Measurements from ENCODE around the gene USF2. TPM values are rescaled to one million over a fixed set of nuclear protein-coding genes. Genes with fewer than 3 reads are reported as not detected.

The USF2 gene
- total RNA-seq, 4 donors from 2014 or later = 98.5 to 172 (median 128) TPM

- no peak overlapping the region for H3K27ac ChIP-seq
- peaks cover 0 to 44% (median 1%) of the 10 kb centered on the region in 4 donors for H3K4me1 ChIP-seq
- H3K4me3 ChIP-seq = no peak overlapping the region
- DNase-seq (ENCODE audit: low spot score in 2 of 2) = no peak
- no peaks in the 10 kb centered on the region for H3K9me3 ChIP-seq
- TF ChIP-seq EP300 (IDR thresholded peaks at IDR 0.05) (no peak), POLR2A (IDR thresholded peaks at IDR 0.05) (no peak)
- TF ChIP-seq, protein P1, sequence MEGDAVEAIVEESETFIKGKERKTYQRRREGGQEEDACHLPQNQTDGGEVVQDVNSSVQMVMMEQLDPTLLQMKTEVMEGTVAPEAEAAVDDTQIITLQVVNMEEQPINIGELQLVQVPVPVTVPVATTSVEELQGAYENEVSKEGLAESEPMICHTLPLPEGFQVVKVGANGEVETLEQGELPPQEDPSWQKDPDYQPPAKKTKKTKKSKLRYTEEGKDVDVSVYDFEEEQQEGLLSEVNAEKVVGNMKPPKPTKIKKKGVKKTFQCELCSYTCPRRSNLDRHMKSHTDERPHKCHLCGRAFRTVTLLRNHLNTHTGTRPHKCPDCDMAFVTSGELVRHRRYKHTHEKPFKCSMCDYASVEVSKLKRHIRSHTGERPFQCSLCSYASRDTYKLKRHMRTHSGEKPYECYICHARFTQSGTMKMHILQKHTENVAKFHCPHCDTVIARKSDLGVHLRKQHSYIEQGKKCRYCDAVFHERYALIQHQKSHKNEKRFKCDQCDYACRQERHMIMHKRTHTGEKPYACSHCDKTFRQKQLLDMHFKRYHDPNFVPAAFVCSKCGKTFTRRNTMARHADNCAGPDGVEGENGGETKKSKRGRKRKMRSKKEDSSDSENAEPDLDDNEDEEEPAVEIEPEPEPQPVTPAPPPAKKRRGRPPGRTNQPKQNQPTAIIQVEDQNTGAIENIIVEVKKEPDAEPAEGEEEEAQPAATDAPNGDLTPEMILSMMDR (IDR thresholded peaks at IDR 0.05) = no peak
- WGBS, 2 donors = 74 to 77% methylated on average over 14 to 15 of the region's 21 CpGs
- no peaks in the 10 kb centered on the region for H3K27me3 ChIP-seq
- H3K36me3 ChIP-seq = peaks cover 0 to 9% (median 0%) of the 10 kb centered on the region in 3 donors
Observed at GRCh38 chr19:35311901-35312665, 43.3 kb downstream of the USF2 start.

- 49 to 52% methylated on average over 7 of the region's 7 CpGs for WGBS, 2 donors
- H3K27me3 ChIP-seq = no peaks in the 10 kb centered on the region
- H3K4me3 ChIP-seq = no peak overlapping the region
Observed at GRCh38 chr19:35313587-35313986, 44.8 kb downstream of the USF2 start.

GRCh38 chr19:35314031-35314430 lies 45.3 kb downstream of the USF2 start:
- no peak for DNase-seq (ENCODE audit: low spot score in 2 of 2)
- peaks cover 0 to 32% (median 0%) of the 10 kb centered on the region in 4 donors for H3K4me1 ChIP-seq
- WGBS, 2 donors = 81 to 87% methylated on average over 8 of the region's 8 CpGs
- TF ChIP-seq POLR2A (IDR thresholded peaks at IDR 0.05) (no peak), EP300 (IDR thresholded peaks at IDR 0.05) (no peak)
- TF ChIP-seq, protein P1 (IDR thresholded peaks at IDR 0.05) = no peak
- no peaks in the 10 kb centered on the region for H3K27me3 ChIP-seq
- no peaks in the 10 kb centered on the region for H3K9me3 ChIP-seq
- H3K27ac ChIP-seq = no peak overlapping the region
- no peak overlapping the region for H3K4me3 ChIP-seq
- H3K36me3 ChIP-seq = peaks cover 0 to 9% (median 0%) of the 10 kb centered on the region in 3 donors

More at GRCh38 chr19:35313587-35313986, 44.8 kb downstream of the USF2 start:
- TF ChIP-seq, protein P1 (IDR thresholded peaks at IDR 0.05) = no peak
- TF ChIP-seq POLR2A (IDR thresholded peaks at IDR 0.05) (no peak), EP300 (IDR thresholded peaks at IDR 0.05) (no peak)
- Histone ChIP-seq H3K36me3 (peaks cover 0 to 9% (median 0%) of the 10 kb centered on the region in 3 donors), H3K9me3 (no peaks in the 10 kb centered on the region), H3K4me1 (peaks cover 0 to 32% (median 0%) of the 10 kb centered on the region in 4 donors), H3K27ac (no peak overlapping the region)
- DNase-seq (ENCODE audit: low spot score in 2 of 2) = no peak

DNA sequence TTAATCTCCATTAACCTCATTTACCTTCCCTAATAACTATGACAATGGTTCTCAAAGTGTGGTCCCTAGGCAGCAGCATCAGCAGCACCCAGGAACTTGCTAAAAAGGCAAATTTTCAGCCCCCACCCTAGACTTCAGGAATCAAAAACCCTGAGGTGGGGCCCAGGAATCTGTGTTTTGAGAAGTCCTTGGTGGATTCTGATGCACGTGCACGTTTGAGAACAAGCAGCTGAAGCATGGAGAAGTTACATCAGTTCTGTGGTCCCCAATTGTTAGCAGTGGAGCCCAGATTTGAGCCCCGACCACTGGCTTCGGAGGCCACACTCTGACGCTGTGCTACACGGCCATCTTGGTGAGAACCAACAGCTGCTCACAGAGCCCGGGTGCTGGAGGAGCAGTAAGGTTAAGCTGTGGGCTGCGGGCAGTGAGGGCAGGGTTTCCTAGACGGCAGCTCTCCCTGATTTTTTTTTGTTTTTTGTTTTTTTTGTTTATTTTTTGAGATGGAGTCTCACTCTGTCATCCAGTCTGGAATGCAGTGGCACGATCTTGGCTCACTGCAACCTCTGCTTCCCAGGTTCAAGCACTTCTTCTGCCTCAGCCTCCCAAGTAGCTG lies 46.2 kb downstream of the USF2 start:
- Histone ChIP-seq H3K27me3 (no peaks in the 10 kb centered on the region), H3K36me3 (peaks cover 0 to 9% (median 0%) of the 10 kb centered on the region in 3 donors), H3K9me3 (no peaks in the 10 kb centered on the region), H3K27ac (no peak overlapping the region), H3K4me1 (peaks cover 0 to 25% (median 2%) of the 10 kb centered on the region in 4 donors), H3K4me3 (no peak overlapping the region)
- TF ChIP-seq POLR2A (IDR thresholded peaks at IDR 0.05) (no peak), EP300 (IDR thresholded peaks at IDR 0.05) (no peak)
- TF ChIP-seq, protein P1 (IDR thresholded peaks at IDR 0.05) = no peak
- DNase-seq (ENCODE audit: low spot score in 2 of 2) = no peak
- WGBS, 2 donors = 75 to 78% methylated on average over 10 of the region's 10 CpGs

DNA sequence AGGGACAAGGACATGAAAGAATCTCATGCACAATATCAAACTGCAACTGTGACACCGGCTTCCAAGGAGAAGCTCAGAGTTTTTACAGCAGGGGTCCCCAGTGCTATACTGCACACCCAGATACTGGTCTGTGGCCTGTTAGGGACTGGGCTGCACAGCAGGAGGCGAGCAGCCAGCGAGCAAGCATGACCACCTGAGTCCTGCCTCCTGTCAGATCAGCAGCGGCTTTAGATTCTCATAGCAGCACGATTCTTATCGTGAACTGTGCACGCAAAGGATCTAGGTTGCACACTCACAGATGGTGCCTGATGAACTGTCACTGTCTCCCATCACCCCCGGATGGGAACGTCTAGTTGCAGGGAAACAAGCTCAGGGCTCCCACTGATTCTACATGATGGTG lies 47.1 kb downstream of the USF2 start:
- Histone ChIP-seq H3K4me3 (no peak overlapping the region), H3K27me3 (no peaks in the 10 kb centered on the region), H3K4me1 (peaks cover 0 to 17% (median 2%) of the 10 kb centered on the region in 4 donors), H3K36me3 (peaks cover 0 to 9% (median 0%) of the 10 kb centered on the region in 3 donors), H3K9me3 (no peaks in the 10 kb centered on the region), H3K27ac (no peak overlapping the region)
- DNase-seq (ENCODE audit: low spot score in 2 of 2) = no peak
- WGBS, 2 donors = 71 to 74% methylated on average over 7 to 9 of the region's 9 CpGs
- TF ChIP-seq EP300 (IDR thresholded peaks at IDR 0.05) = no peak
- no peak for TF ChIP-seq POLR2A (IDR thresholded peaks at IDR 0.05)
- TF ChIP-seq, protein P1 (IDR thresholded peaks at IDR 0.05) = no peak
